Mesothelial cell of epicardium (in vitro differentiated cells): ENCODE results near the gene C1orf74. TPM values are rescaled to one million over a fixed set of nuclear protein-coding genes. Genes with fewer than 3 reads are reported as not detected.
"Not testable (repeated sequence)": the region's sequence is repeated elsewhere in the genome, so short reads cannot be mapped to it uniquely, and the experiment has no call there.

Experiments used
- DNase-seq, 2 experiments: peaks; one replicate each; pipeline ENCODE4 v3.0.0; 2021; ENCODE audit warnings: low spot score in 2 of 2; ENCODE audit not compliant: unreplicated experiment in 2 of 2
- H3K27ac Mint-ChIP-seq: 2 replicates; pipeline ENCODE4 v1.8.0; 2021; ENCODE audit warnings: mixed read lengths
- H3K27me3 Mint-ChIP-seq: 2 replicates; pipeline ENCODE4 v1.8.0; 2021; ENCODE audit warnings: low read depth, mixed read lengths
- H3K36me3 Mint-ChIP-seq: 2 replicates; pipeline ENCODE4 v1.8.0; 2021; ENCODE audit warnings: mixed read lengths
- H3K4me1 Mint-ChIP-seq: 2 replicates; pipeline ENCODE4 v1.8.0; 2021; ENCODE audit warnings: mixed read lengths
- H3K4me3 Mint-ChIP-seq: 2 replicates; pipeline ENCODE4 v1.8.0; 2021; ENCODE audit warnings: mild to moderate bottlenecking, moderate library complexity, mixed read lengths
- H3K9me3 Mint-ChIP-seq: 2 replicates; pipeline ENCODE4 v1.8.0; 2021; ENCODE audit warnings: mixed read lengths
- CTCF ChIP-seq: fragments of 200-600 bp; sonication (generic); IDR thresholded peaks from one replicate; pipeline ENCODE4 v1.5.0; 2021; ENCODE audit warnings: antibody characterized with exemption; ENCODE audit not compliant: unreplicated experiment
- total RNA-seq: library from RNA; stranded (reverse); gene quantifications from 3 replicates; pipeline ENCODE4 v1.2.1, GENCODE V29; 2021

Gene C1orf74
- total RNA-seq, 1 donor from 2014 or later: 3.8 TPM

DNA sequence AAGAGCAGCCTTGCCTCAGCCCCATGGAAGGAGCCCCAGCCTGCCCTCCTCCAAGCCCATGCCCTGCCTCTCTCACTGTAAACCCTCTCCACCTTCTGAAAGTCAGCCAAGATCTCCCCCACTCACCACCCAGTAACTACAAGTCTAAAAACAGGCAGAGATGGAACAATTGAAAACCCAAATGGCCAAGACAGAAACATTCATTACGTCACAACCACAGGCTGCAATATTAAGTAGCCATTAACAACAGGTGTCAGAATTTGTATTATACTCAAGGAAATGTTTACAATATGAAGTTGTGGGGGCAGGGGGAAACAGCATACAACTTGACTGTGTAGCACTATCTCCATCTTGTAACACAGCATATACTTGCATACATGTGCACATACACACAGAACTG is 19.2 kb upstream of the C1orf74 start:
- Mint-ChIP-seq H3K4me3 (no peak overlapping the region), H3K27me3 (peaks cover 10% of the 10 kb centered on the region), H3K36me3 (peaks cover 8% of the 10 kb centered on the region), H3K9me3 (no peaks in the 10 kb centered on the region), H3K27ac (no peak overlapping the region), H3K4me1 (peaks cover 46% of the 10 kb centered on the region)
- no peak for DNase-seq
- TF ChIP-seq CTCF: no peak

- H3K27ac Mint-ChIP-seq: no peak overlapping the region
- no peaks in the 10 kb centered on the region for H3K9me3 Mint-ChIP-seq
- TF ChIP-seq CTCF: no peak
- H3K4me3 Mint-ChIP-seq: no peak overlapping the region
- peaks cover 10% of the 10 kb centered on the region for H3K27me3 Mint-ChIP-seq
- peaks cover 14% of the 10 kb centered on the region for H3K36me3 Mint-ChIP-seq
- DNase-seq: no peak
- H3K4me1 Mint-ChIP-seq: peaks cover 43% of the 10 kb centered on the region
Observed at GRCh38 chr1:209802780-209803152, 18.4 kb upstream of the C1orf74 start.

DNA sequence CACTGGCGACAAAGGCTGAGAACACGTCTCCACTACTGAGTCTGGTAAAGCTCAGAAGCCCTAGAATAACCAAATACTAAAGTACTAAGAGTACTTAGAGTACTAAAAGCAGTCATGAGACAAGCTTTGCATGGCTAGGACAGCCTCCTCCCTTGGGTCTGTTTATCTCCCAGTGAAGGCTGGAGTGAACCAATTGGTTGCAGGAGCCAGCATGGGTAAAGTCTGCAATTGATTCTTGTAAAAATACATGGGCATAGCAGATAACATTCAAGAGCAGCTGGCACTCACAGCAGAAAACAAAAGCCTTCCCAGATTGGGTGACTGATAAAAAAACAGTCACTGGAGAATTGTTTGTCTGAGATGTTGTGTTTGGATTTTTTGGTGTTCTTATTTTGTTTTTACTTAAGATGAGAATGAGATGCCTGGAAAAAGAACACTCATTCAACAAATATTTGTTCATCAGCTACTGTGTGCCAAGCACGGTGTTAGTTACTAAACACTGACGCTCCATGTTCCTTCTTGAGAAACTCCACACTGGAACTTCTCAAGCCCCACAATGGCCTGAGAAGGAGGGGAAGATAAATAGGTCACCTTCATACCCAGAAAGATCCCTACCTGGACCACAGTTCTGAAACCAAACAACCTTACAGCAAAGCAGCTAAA is 17.9 kb upstream of the C1orf74 start:
- peaks cover 10% of the 10 kb centered on the region for H3K27me3 Mint-ChIP-seq
- no peaks in the 10 kb centered on the region for H3K9me3 Mint-ChIP-seq
- H3K36me3 Mint-ChIP-seq: peaks cover 18% of the 10 kb centered on the region
- TF ChIP-seq CTCF: no peak
- peak overlapping the region; percentile 76 for H3K27ac Mint-ChIP-seq
- H3K4me1 Mint-ChIP-seq: peaks cover 40% of the 10 kb centered on the region
- H3K4me3 Mint-ChIP-seq: no peak overlapping the region
- DNase-seq: no peak

GRCh38 chr1:209800984-209801834 is 16.9 kb upstream of the C1orf74 start:
- H3K27ac Mint-ChIP-seq: peak overlapping the region; percentile 76
- H3K27me3 Mint-ChIP-seq: peaks cover 10% of the 10 kb centered on the region
- no peak for TF ChIP-seq CTCF
- H3K4me3 Mint-ChIP-seq: no peak overlapping the region
- no peaks in the 10 kb centered on the region for H3K9me3 Mint-ChIP-seq
- peaks cover 20% of the 10 kb centered on the region for H3K36me3 Mint-ChIP-seq
- DNase-seq: no peak
- H3K4me1 Mint-ChIP-seq: peaks cover 44% of the 10 kb centered on the region

- peaks cover 25% of the 10 kb centered on the region for H3K4me1 Mint-ChIP-seq
- DNase-seq: no peak
- TF ChIP-seq CTCF: no peak
- H3K9me3 Mint-ChIP-seq: no peaks in the 10 kb centered on the region
- H3K27ac Mint-ChIP-seq: peak overlapping the region; percentile 65
- no peaks in the 10 kb centered on the region for H3K27me3 Mint-ChIP-seq
- H3K4me3 Mint-ChIP-seq: no peak overlapping the region
- H3K36me3 Mint-ChIP-seq: peaks cover 47% of the 10 kb centered on the region
Observed at GRCh38 chr1:209797978-209798639, 13.8 kb upstream of the C1orf74 start.

DNA sequence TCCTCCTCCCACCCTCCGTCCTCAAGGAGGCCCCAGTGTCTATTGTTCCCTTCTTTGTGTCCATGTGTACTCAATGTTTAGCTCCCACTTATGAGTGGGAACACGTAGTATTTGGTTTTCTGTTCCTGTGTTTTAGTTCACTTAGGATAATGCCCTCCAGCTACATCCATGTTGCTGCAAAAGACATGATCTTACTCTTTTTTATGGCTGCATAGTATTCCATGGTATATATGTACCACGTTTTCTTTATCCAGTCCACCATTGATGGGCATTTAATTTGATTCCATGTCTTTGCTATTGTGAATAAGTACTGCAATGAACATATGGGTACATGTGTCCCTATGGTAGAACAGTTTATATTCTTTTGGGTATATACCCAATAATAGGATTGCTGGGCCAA is 9.4 kb upstream of the C1orf74 start:
- H3K4me3 Mint-ChIP-seq, H3K27me3 Mint-ChIP-seq, H3K9me3 Mint-ChIP-seq, H3K27ac Mint-ChIP-seq, DNase-seq: not testable (repeated sequence)
- Mint-ChIP-seq H3K4me1 (peaks cover 17% of the 10 kb centered on the region), H3K36me3 (peaks cover 61% of the 10 kb centered on the region)
